Stimulated activated CD8-positive, alpha-beta memory T cell treated with anti-CD3 and anti-CD28 coated beads, Interleukin-15, amount 100 ng/mL, for 24 hours (primary cell): ENCODE results near the gene LMO7.

ENCODE experiments used
- DNase-seq: peaks from one replicate; pipeline ENCODE4 v3.0.0-alpha.2; 2020; ENCODE audit warnings: low read depth

The LMO7 gene

GRCh38 chr13:75635828-75636435 lies at the start of gene LMO7:
LMO7 (plus strand) TSS chr13:75636330; CDS start chr13:75636658, 328 bp downstream.
- DNase-seq = peak; percentile 35

GRCh38 chr13:75587679-75588078 lies 48.5 kb upstream of the LMO7 start:
- no peak for DNase-seq

GRCh38 chr13:75596657-75597182 lies 39.4 kb upstream of the LMO7 start:
- DNase-seq = no peak

GRCh38 chr13:75600371-75600770 lies 35.8 kb upstream of the LMO7 start:
- no peak for DNase-seq

GRCh38 chr13:75603038-75603437 lies 33.1 kb upstream of the LMO7 start:
- no peak for DNase-seq

GRCh38 chr13:75607447-75607846 lies 28.7 kb upstream of the LMO7 start:
- no peak for DNase-seq

GRCh38 chr13:75610466-75610865 lies 25.7 kb upstream of the LMO7 start:
- DNase-seq = no peak

GRCh38 chr13:75612354-75612753 lies 23.8 kb upstream of the LMO7 start:
- no peak for DNase-seq

GRCh38 chr13:75617230-75617629 lies 18.9 kb upstream of the LMO7 start:
- DNase-seq = no peak

GRCh38 chr13:75618308-75618707 lies 17.8 kb upstream of the LMO7 start:
- DNase-seq = no peak

GRCh38 chr13:75620020-75620419 lies 16.1 kb upstream of the LMO7 start:
- DNase-seq = no peak

GRCh38 chr13:75621147-75621546 lies 15.0 kb upstream of the LMO7 start:
- DNase-seq = no peak

GRCh38 chr13:75628801-75629200 lies 7.3 kb upstream of the LMO7 start:
- no peak for DNase-seq

- no peak for DNase-seq
These were observed 2.8 kb upstream of the LMO7 start for GRCh38 chr13:75633285-75633684.

- no peak for DNase-seq
These were observed 866 bp upstream of the LMO7 start for GRCh38 chr13:75635101-75635827.

- DNase-seq = no peak
These were observed 478 bp downstream of the LMO7 start for GRCh38 chr13:75636436-75637180.

- no peak for DNase-seq
These were observed 1.1 kb downstream of the LMO7 start for GRCh38 chr13:75637181-75637750.

GRCh38 chr13:75639454-75639853 lies 3.3 kb downstream of the LMO7 start:
- DNase-seq = no peak

- DNase-seq = no peak
These were observed 4.9 kb downstream of the LMO7 start for GRCh38 chr13:75641026-75641425.

GRCh38 chr13:75643182-75643581 lies 7.1 kb downstream of the LMO7 start:
- no peak for DNase-seq

- DNase-seq = no peak
These were observed 7.6 kb downstream of the LMO7 start for GRCh38 chr13:75643693-75644092.

- no peak for DNase-seq
These were observed 9.0 kb downstream of the LMO7 start for GRCh38 chr13:75645141-75645540.
